ENCODE data around the gene RALGAPA1. TPM values are rescaled to one million over a fixed set of nuclear protein-coding genes. Genes with fewer than 3 reads are reported as not detected.
"Not testable (repeated sequence)": the region's sequence is repeated elsewhere in the genome, so short reads cannot be mapped to it uniquely, and the experiment has no call there.

The RALGAPA1 gene
- total RNA-seq, 2 experiments from 2014 or later, result 24.0 to 26.8 TPM

- POLR2A ChIA-PET, result not testable (repeated sequence)
- CTCF ChIA-PET, result interaction anchor here (1.3 kb wide), 1 partner anchor 705 kb away, joined by 4 read pairs; no protein-coding TSS in a partner anchor
Measured at GRCh38 chr14:35777550-35777949, 31.5 kb downstream of the RALGAPA1 start.

- ChIA-PET POLR2A (no interaction called here), CTCF (interaction anchor here (1.3 kb wide), 1 partner anchor 706 kb away, joined by 4 read pairs; no protein-coding TSS in a partner anchor)
Measured at GRCh38 chr14:35776823-35777222, 32.3 kb downstream of the RALGAPA1 start.

GRCh38 chr14:35776085-35776484 is 33.0 kb downstream of the RALGAPA1 start:
- POLR2A ChIA-PET, result not testable (repeated sequence)
- CTCF ChIA-PET, result interaction anchor here (1.3 kb wide), 1 partner anchor 707 kb away, joined by 4 read pairs; no protein-coding TSS in a partner anchor

GRCh38 chr14:35766700-35767082 is 42.4 kb downstream of the RALGAPA1 start:
- CTCF ChIA-PET, result no interaction called here

DNA sequence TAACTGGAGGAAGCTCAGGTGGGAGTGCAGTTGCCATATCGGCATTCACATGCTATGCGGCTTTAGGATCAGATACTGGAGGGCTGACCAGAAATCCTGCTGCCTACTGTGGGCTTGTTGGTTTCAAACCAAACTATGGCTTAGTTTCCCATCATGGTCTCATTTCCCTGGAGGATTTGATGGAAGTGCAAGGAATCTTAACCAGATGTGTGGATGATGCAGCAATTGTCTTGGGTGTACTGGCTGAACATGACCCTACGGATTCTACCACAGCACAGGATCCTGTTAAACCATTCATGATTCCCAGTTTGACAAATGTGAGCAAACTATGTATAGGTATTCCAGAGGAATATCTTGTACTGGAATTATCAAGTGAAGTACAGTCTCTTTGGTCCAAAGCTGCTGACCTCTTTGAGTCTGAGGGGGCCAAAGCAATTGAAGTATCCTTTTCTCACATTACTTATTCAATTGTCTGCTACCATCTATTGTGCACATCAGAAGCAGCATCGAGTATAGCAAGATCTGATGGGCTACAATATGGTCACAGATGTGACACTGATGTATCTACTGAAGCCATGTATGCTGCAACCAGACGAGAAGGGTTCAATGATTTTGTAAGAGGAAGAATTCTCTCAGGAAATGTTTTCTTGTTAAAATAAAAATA is 42.9 kb downstream of the RALGAPA1 start:
- POLR2A ChIA-PET, result no interaction called here
- CTCF ChIA-PET, result no interaction called here

More at GRCh38 chr14:35766700-35767082, 42.4 kb downstream of the RALGAPA1 start:
- POLR2A ChIA-PET, result interaction anchor here (0.6 kb wide), 1 partner anchor 34 kb away, joined by 5 read pairs; no protein-coding TSS in a partner anchor

- POLR2A ChIA-PET, result no interaction called here
- CTCF ChIA-PET, result no interaction called here
Measured at GRCh38 chr14:35761922-35762321, 47.2 kb downstream of the RALGAPA1 start.

- CTCF ChIA-PET, result no interaction called here
- POLR2A ChIA-PET, result no interaction called here
Measured at GRCh38 chr14:35760143-35760542, 49.0 kb downstream of the RALGAPA1 start.

GRCh38 chr14:35758523-35759129 is 50.5 kb downstream of the RALGAPA1 start:
- CTCF ChIA-PET, result no interaction called here
- POLR2A ChIA-PET, result no interaction called here

DNA sequence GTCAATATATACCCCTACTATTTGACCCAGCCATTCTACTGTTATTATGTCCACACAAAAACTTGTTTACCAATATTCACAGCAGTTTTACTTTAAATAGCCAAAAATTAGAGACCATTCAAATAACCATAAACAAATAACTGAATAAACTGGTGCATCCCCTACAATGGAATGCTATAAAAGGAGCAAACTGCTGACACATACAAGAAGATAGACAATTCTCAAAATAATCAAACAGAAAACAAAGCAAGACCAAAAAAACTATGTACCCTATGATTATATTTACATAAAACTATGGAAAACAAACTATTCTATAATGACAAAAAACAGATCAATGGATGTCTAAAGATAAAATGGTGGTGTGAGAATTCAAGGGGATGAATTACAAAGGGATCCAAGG is 54.4 kb downstream of the RALGAPA1 start:
- ChIA-PET POLR2A (no interaction called here), CTCF (no interaction called here)

DNA sequence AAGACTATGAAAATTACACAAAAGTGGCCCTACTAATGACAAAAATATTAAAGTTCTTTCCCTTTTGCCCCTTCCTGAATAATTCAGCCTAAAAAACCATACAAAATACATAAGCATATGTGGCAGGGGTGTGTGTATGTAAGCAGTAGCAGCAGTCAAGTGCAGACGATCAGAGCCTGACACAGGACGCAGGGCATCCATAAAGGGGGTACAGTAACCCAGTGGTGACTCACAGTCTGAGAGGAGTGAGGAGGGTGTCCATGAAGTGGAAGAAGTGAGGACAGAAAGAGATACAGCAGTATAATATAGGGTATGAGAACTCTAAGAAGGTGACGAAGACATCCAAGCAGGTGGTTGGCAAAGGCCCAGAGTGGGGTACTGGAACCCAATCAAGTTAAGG is 56.7 kb downstream of the RALGAPA1 start:
- CTCF ChIA-PET, result no interaction called here
- POLR2A ChIA-PET, result no interaction called here

DNA sequence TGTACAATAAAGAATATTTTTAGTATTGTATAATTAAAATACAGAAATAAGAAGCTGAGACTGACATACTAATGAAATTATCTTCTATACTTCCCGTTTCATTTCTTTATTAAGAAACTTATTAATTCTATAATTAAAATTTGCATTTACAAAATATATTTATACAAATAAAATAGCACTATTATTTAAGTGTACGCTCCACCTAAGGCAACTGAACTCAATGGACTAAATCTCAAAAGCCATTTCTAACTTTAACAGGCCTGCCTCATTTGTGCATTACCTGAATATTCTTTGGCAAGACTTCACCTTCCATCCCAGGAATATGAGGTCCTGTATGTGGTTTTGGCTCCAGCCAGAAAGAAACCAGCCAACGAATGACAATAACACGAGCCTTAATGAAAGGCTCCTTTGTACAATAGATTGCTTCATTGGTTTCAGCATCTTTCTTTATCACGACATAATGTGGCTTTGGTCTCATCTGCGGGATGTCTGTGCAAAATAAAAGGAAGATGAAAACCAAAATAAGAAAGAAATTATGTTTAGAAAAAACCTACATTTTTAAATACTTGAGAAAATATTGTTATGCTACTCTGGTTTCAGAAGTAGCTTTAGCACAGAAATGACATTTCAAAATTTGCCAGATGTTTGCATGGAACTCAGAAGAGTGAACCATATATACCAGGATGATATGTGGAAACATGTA is 58.7 kb downstream of the RALGAPA1 start:
- ChIA-PET CTCF (no interaction called here), POLR2A (no interaction called here)

- CTCF ChIA-PET, result no interaction called here
- POLR2A ChIA-PET, result no interaction called here
Measured at GRCh38 chr14:35747379-35747778, 61.7 kb downstream of the RALGAPA1 start.

GRCh38 chr14:35742442-35742841 is 66.7 kb downstream of the RALGAPA1 start:
- CTCF ChIA-PET, result no interaction called here
- POLR2A ChIA-PET, result no interaction called here

DNA sequence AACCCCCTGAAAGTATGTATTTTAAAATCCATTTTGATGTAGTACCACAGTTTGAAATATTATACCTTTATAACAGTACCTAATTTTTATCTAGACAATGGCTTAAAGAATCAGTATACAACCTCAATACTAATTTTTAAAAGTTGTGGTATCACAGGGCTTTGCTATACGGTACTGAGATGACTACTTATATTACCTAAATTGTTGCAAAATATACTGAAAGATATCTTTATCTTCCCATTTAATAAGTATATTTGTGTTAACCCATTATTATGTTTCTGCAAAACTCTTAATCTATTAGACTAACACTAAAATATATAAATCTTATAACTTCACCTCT is 67.1 kb downstream of the RALGAPA1 start:
- CTCF ChIA-PET, result no interaction called here
- POLR2A ChIA-PET, result no interaction called here

- POLR2A ChIA-PET, result no interaction called here
- CTCF ChIA-PET, result no interaction called here
Measured at GRCh38 chr14:35741345-35742031, 67.6 kb downstream of the RALGAPA1 start.

DNA sequence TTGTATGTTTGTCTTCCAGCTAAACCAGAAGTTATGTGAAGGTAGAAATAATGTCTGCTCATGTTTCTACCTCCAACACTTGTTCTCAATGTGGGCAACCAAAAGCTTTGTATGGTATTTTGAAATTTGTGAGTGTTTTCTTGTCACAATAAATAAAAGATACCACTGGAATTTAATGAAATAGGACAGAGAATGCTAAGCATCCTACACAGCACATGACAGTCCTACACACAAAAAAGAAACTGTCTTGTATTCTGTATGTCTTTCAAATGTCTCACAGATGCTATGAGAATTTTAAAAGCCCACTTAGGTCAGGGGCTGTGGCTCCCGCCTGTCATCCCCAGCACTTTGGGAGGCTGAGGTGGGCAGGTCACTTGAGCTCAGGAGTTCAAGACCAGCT is 68.9 kb downstream of the RALGAPA1 start:
- POLR2A ChIA-PET, result interaction anchor here (0.6 kb wide), 1 partner anchor 83 kb away, joined by 4 read pairs; no protein-coding TSS in a partner anchor
- CTCF ChIA-PET, result no interaction called here

GRCh38 chr14:35735163-35735562 is 73.9 kb downstream of the RALGAPA1 start:
- CTCF ChIA-PET, POLR2A ChIA-PET: not testable (repeated sequence)

- POLR2A ChIA-PET, result not testable (repeated sequence)
Measured at GRCh38 chr14:35733510-35733909, 75.6 kb downstream of the RALGAPA1 start.

DNA sequence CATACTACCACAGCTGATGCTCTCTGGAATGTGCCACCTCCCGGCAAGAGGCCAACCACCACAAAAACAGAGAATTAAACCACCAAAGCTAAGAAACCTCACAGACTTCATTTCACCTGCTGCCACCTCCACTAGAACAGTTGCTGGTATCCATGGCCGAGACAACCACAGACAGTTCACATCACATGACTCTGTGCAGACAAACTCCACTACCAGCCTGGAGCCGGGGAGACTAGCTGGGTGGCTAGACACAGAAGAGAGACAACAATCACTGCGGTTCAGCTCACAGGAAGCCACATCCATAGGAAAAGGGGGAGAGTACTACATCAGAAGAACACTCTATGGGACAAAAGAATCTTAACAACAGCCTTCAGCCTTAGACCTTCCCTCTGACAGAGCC is 78.2 kb downstream of the RALGAPA1 start:
- POLR2A ChIA-PET, result no interaction called here
- CTCF ChIA-PET, result no interaction called here

More at GRCh38 chr14:35733510-35733909, 75.6 kb downstream of the RALGAPA1 start:
- CTCF ChIA-PET, result not testable (repeated sequence)

- ChIA-PET CTCF (no interaction called here), POLR2A (no interaction called here)
Measured at GRCh38 chr14:35727764-35728163, 81.3 kb downstream of the RALGAPA1 start.

DNA sequence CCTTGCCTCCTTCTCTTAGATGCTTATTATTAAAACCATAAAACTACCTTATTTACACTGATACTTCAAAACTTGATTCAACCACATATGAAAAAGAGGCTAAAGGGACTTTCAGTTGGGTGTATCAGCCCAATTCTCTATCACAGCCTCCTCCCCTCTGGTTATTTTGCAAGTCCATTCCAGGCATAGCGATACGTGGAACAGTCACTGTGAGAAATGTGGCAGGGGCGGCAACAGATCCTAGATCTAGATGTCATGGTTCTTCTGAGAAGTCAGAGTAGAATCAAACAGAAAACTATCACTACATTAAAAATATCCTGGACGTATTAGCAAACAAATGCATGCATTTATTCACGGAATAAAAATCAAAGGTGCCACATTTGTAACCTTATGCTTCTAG is 83.2 kb downstream of the RALGAPA1 start:
- CTCF ChIA-PET, result no interaction called here
- POLR2A ChIA-PET, result no interaction called here

Measured in activated CD8-positive, alpha-beta memory T cell treated with anti-CD3 and anti-CD28 coated beads for 36 hours (primary cell).